GM18508 (cell line): Measurements from ENCODE around the gene STK39.

Experiments
- ATAC-seq: cut with Tn5 transposase; IDR thresholded peaks from one replicate; pipeline ENCODE4 v1.9.1; 2021; ENCODE audit warnings: moderate number of reproducible peaks; ENCODE audit not compliant: insufficient read depth, unreplicated experiment

STK39 gene

GRCh38 chr2:168025487-168026202, 221.8 kb downstream of the STK39 start:
- no peak for ATAC-seq

GRCh38 chr2:168024459-168024858, 222.9 kb downstream of the STK39 start:
- no peak for ATAC-seq

GRCh38 chr2:168021800-168022587, 225.4 kb downstream of the STK39 start:
- ATAC-seq, result no peak

GRCh38 chr2:168015274-168015953, 232.0 kb downstream of the STK39 start:
- no peak for ATAC-seq

- no peak for ATAC-seq
Measured at GRCh38 chr2:168009900-168010299, 237.5 kb downstream of the STK39 start.

- no peak for ATAC-seq
Measured at GRCh38 chr2:168008646-168009195, 238.7 kb downstream of the STK39 start.

- no peak for ATAC-seq
Measured at GRCh38 chr2:168006498-168006897, 240.9 kb downstream of the STK39 start.

- no peak for ATAC-seq
Measured at GRCh38 chr2:168005586-168005985, 241.8 kb downstream of the STK39 start.

- ATAC-seq, result no peak
Measured at GRCh38 chr2:168003876-168004275, 243.5 kb downstream of the STK39 start.

GRCh38 chr2:168002021-168002553, 245.3 kb downstream of the STK39 start:
- no peak for ATAC-seq

GRCh38 chr2:167992278-167992677, 255.1 kb downstream of the STK39 start:
- ATAC-seq, result no peak

GRCh38 chr2:167990062-167990461, 257.3 kb downstream of the STK39 start:
- no peak for ATAC-seq

GRCh38 chr2:167988296-167988695, 259.1 kb downstream of the STK39 start:
- no peak for ATAC-seq

- ATAC-seq, result no peak
Measured at GRCh38 chr2:167987558-167987957, 259.8 kb downstream of the STK39 start.

GRCh38 chr2:167987026-167987425, 260.4 kb downstream of the STK39 start:
- ATAC-seq, result no peak

GRCh38 chr2:167986223-167986622, 261.2 kb downstream of the STK39 start:
- no peak for ATAC-seq

GRCh38 chr2:167981945-167982344, 265.4 kb downstream of the STK39 start:
- no peak for ATAC-seq

- ATAC-seq, result no peak
Measured at GRCh38 chr2:167980439-167980838, 267.0 kb downstream of the STK39 start.

- ATAC-seq, result no peak
Measured at GRCh38 chr2:167972746-167973145, 274.6 kb downstream of the STK39 start.

GRCh38 chr2:167972020-167972419, 275.4 kb downstream of the STK39 start:
- ATAC-seq, result no peak
